Effector memory CD4-positive, alpha-beta T cell (primary cell): ENCODE results near the gene EYS.
"Not testable (repeated sequence)": the region's sequence is repeated elsewhere in the genome, so short reads cannot be mapped to it uniquely, and the experiment has no call there.

Experiments
- DNase-seq, 3 donors: peaks; one replicate each; pipeline ENCODE4 v3.0.0-alpha.2; 2020
- H3K27ac ChIP-seq: 2 replicates; pipeline ENCODE4 v1.7.0; 2013; ENCODE audit warnings: mild to moderate bottlenecking, low read length, moderate library complexity; ENCODE audit not compliant: insufficient read depth, poor library complexity, severe bottlenecking
- H3K27me3 ChIP-seq: replicated peaks from 2 replicates; pipeline ENCODE4 v1.7.0; 2013; ENCODE audit warnings: mild to moderate bottlenecking, low read length; ENCODE audit not compliant: insufficient read depth, control insufficient read depth, poor library complexity, severe bottlenecking
- H3K36me3 ChIP-seq: 2 replicates; pipeline ENCODE4 v1.7.0; 2013; ENCODE audit warnings: mild to moderate bottlenecking, low read length, moderate library complexity; ENCODE audit not compliant: control insufficient read depth, insufficient read depth
- H3K4me1 ChIP-seq: 2 replicates; pipeline ENCODE4 v1.7.0; 2013; ENCODE audit warnings: low read length, mild to moderate bottlenecking; ENCODE audit not compliant: control insufficient read depth, insufficient read depth, poor library complexity, severe bottlenecking
- H3K4me3 ChIP-seq: 2 replicates; pipeline ENCODE4 v1.7.0; 2013; ENCODE audit warnings: low read length, low read depth, mild to moderate bottlenecking; ENCODE audit not compliant: insufficient read depth, poor library complexity, severe bottlenecking
- H3K9me3 ChIP-seq: 2 replicates; pipeline ENCODE4 v1.7.0; 2013; ENCODE audit warnings: mild to moderate bottlenecking, low read length, moderate library complexity; ENCODE audit not compliant: control insufficient read depth

The EYS gene

DNA sequence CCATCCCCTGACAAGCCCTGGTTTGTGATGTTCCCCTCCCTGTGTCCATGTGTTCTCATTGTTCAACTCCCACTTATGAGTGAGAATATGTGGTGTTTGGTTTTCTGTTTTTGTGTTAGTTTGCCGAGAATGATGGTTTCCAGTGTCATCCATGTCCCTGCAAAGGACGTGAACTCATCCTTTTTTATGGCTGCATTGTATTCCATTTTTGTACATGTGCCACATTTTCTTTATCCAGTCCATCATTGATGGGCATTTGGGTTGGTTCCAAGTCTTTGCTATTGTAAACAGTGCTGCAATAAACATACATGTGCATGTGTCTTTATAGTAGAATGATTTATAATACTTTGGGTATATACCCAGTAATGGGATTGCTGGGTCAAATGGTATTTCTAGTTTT, 1468.1 kb downstream of the EYS start:
- not testable (repeated sequence) for H3K36me3 ChIP-seq, H3K4me1 ChIP-seq, DNase-seq, H3K9me3 ChIP-seq, H3K4me3 ChIP-seq, H3K27ac ChIP-seq, H3K27me3 ChIP-seq

DNA sequence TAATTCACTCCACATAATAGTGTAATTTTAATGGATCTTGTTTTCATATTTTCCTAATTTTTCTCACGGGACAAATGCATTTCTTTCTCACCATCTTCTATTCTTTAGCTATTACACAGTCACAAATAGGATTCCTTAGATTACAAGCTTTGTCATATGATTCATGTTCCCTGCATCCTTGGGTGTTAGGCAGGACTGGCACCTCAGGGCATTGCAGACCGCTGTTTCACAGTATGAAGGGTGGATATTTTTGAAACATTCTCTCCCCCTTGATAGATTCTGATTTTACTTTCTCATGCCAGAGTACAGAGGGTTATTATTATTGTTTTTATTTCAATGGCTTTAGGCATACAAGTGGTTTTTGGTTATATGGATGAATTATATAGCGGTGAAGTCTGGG, 1469.0 kb downstream of the EYS start:
- no peak overlapping the region for H3K4me3 ChIP-seq
- H3K36me3 ChIP-seq: no peaks in the 10 kb centered on the region
- no peak overlapping the region for H3K27ac ChIP-seq
- no peak for DNase-seq
- no peaks in the 10 kb centered on the region for H3K27me3 ChIP-seq
- H3K9me3 ChIP-seq: no peaks in the 10 kb centered on the region
- H3K4me1 ChIP-seq: no peaks in the 10 kb centered on the region

DNA sequence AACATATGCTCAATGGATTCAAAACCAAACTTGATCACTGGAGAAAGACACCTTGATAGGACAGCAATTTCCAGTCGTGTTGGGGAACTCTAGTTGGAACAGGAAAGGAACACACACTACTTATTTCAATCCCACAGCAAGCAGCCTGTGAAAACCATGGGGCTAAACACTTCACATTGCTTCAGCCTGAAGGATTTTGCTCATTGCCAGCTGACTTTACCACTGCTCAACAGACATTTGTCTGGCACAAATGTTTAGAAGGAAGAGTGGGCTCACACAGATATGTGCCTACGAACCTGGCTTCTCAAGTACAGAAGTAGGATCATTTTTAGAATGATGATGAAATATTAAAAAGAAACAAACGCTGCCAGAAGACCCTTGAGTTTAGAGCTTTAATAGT, 1473.3 kb downstream of the EYS start:
- no peak overlapping the region for H3K4me3 ChIP-seq
- no peaks in the 10 kb centered on the region for H3K27me3 ChIP-seq
- no peaks in the 10 kb centered on the region for H3K4me1 ChIP-seq
- H3K9me3 ChIP-seq: no peaks in the 10 kb centered on the region
- no peaks in the 10 kb centered on the region for H3K36me3 ChIP-seq
- no peak overlapping the region for H3K27ac ChIP-seq
- DNase-seq: no peak

DNA sequence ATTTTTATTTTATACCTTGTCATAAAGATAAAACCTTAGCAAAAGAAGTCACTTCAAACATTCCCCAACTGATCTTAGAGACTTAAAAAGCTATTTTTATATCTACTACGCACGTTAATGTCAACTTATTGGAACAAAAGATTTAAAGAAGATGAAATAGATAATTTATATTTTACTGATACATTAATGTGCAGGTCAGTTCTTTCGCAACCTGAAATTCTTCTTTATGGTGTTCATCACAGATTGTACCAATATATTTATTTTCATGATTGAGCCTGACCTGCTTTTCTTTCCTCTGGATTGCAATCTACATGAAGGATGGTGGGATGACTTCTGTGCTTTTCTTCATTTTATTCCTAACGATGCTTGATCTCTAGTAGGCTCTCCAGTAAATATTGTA, 1475.1 kb downstream of the EYS start:
- H3K36me3 ChIP-seq: no peaks in the 10 kb centered on the region
- no peak for DNase-seq

DNA sequence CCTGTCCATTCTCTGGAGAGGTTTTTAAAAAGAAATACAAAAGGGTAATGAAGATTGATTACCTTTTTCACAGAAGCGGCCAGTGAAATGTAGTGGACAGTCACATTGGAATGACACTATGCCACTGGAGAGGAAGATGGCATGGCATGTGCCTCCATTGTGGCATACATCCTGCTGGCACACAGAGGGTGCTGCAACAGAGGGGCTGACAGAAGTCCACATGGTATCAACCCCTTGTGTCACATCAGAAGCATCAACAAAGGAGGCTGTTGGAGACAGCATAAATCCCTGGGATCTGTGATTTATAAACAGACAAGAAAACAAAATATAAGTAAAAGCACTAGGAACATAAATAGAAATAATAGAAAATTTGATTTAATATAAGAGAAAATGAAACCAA, 1476.5 kb downstream of the EYS start:
- Histone ChIP-seq H3K4me1 (no peaks in the 10 kb centered on the region), H3K27me3 (no peaks in the 10 kb centered on the region), H3K9me3 (no peaks in the 10 kb centered on the region), H3K36me3 (no peaks in the 10 kb centered on the region), H3K4me3 (no peak overlapping the region), H3K27ac (no peak overlapping the region)
- DNase-seq: no peak

More for the DNA sequence above, 1475.1 kb downstream of the EYS start:
- Histone ChIP-seq H3K27ac (no peak overlapping the region), H3K27me3 (no peaks in the 10 kb centered on the region), H3K9me3 (no peaks in the 10 kb centered on the region), H3K4me1 (no peaks in the 10 kb centered on the region), H3K4me3 (no peak overlapping the region)

DNA sequence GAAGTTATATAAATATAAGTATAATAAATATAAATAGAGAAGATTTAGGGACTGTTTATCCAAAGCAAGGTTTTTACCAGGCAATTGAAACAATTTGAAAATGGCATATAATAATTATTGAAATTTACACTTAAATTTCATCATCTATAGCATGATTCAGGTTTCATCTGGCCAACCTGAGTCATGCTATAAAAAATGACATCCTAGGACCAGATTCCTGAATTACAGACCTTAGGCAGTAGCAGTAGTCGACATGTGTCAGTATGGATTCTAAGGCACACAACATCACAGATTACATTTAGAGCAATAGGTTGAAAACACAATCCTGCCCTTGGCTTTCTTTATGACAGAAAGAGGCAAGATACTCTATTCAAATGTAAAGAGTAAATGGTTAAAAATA, 1479.2 kb downstream of the EYS start:
- no peak for DNase-seq
- Histone ChIP-seq H3K9me3 (no peaks in the 10 kb centered on the region), H3K27ac (no peak overlapping the region), H3K27me3 (no peaks in the 10 kb centered on the region), H3K4me3 (no peak overlapping the region), H3K4me1 (no peaks in the 10 kb centered on the region), H3K36me3 (no peaks in the 10 kb centered on the region)

DNA sequence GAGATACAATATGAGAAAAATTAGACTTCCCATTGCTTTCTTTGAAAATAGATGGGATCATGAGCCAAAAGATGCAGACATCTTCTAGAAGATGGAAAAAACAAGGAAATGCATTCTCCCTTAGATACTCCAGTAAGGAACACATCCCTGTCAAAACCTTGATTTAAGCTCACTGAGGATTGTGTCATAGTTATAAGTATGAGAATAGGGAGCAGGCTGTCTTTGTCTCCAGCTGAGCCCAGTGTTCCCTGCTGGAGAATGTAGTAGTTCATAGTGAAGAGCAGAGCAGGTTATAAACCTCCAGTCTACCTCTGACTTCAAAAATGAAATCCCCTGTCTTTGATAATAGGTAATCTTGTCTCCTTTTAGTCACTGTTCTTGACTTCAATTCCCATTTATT, 1481.5 kb downstream of the EYS start:
- Histone ChIP-seq H3K4me3 (no peak overlapping the region), H3K4me1 (no peaks in the 10 kb centered on the region), H3K36me3 (no peaks in the 10 kb centered on the region), H3K9me3 (no peaks in the 10 kb centered on the region), H3K27me3 (no peaks in the 10 kb centered on the region), H3K27ac (no peak overlapping the region)
- DNase-seq: no peak

DNA sequence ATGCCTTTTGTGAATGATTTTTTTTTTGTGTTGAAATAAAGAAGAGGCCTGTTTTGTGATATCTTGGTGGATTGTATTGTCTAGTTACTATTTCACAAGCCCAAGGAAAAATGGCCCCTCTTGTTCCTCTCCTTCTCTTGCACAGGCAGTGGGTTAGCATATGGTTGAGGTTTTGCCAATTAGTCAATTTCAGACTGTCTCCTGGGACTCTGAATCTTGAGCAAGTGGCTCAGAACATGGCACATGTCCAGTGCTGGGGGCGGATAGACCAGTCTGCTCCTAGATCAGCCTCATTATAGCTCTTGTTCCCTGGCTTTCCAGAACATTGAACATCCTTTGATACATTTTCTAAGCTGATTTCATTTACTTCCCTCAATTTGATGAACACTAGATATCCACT, 1482.2 kb downstream of the EYS start:
- no peaks in the 10 kb centered on the region for H3K9me3 ChIP-seq
- H3K27ac ChIP-seq: no peak overlapping the region
- no peak for DNase-seq
- no peaks in the 10 kb centered on the region for H3K27me3 ChIP-seq
- H3K4me1 ChIP-seq: no peaks in the 10 kb centered on the region
- H3K36me3 ChIP-seq: no peaks in the 10 kb centered on the region
- no peak overlapping the region for H3K4me3 ChIP-seq

DNA sequence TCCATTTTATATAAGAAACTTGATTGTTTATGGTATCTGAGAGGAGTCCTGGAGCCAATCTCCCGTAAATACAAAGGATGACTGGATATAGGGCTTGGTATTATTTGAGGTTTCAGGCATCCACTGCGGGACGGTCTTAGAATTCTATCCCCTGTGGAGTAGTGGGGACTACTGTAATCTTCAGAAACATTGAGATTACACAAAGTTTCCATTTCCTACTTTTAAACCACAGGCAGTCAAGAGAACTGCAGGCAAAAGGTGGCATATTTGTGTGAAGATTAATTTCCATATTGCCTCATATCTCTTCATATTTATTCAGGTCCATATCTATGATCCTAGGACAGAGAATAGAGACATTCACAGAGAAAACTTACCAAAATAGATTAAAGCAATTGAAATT, 1485.2 kb downstream of the EYS start:
- DNase-seq: no peak
- H3K4me1 ChIP-seq: no peaks in the 10 kb centered on the region
- no peak overlapping the region for H3K4me3 ChIP-seq
- no peak overlapping the region for H3K27ac ChIP-seq
- H3K9me3 ChIP-seq: no peaks in the 10 kb centered on the region
- no peaks in the 10 kb centered on the region for H3K27me3 ChIP-seq
- no peaks in the 10 kb centered on the region for H3K36me3 ChIP-seq

DNA sequence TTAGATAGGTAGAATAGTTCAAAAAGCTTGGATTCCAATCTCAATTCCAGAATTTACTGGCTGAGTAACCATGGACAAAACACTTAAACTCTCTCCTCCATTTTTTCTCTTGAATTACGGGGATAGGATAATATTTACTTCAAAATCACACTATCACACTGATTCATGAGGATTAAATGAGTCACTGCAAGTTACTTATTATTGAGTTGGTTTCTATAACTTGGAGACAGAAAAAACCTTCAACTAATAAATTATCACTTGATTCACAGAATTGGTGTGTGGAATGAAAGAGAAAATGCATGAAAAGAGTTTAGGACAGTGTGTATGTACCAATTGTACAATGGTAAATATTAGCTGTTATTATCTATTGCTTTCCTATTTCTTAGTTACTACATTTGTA, 1486.2 kb downstream of the EYS start:
- H3K27me3 ChIP-seq: no peaks in the 10 kb centered on the region
- H3K4me1 ChIP-seq: no peaks in the 10 kb centered on the region
- no peaks in the 10 kb centered on the region for H3K9me3 ChIP-seq
- no peak overlapping the region for H3K4me3 ChIP-seq
- H3K27ac ChIP-seq: no peak overlapping the region
- DNase-seq: no peak
- no peaks in the 10 kb centered on the region for H3K36me3 ChIP-seq
